ENCODE results near the gene ZFYVE21.

Gene ZFYVE21

GRCh38 chr14:103706551-103707328 is 8.9 kb upstream of the ZFYVE21 start:
- no peak for DNase-seq

GRCh38 chr14:103707329-103708263 is 8.0 kb upstream of the ZFYVE21 start:
- DNase-seq, result no peak

- DNase-seq, result no peak
These were observed 6.8 kb upstream of the ZFYVE21 start for GRCh38 chr14:103708750-103709187.

- DNase-seq, result no peak
These were observed 5.8 kb upstream of the ZFYVE21 start for GRCh38 chr14:103709814-103710213.

- no peak for DNase-seq
These were observed 4.7 kb upstream of the ZFYVE21 start for GRCh38 chr14:103710771-103711377.

- no peak for DNase-seq
These were observed 3.8 kb upstream of the ZFYVE21 start for GRCh38 chr14:103711516-103712431.

GRCh38 chr14:103712633-103713247 is 2.9 kb upstream of the ZFYVE21 start:
- no peak for DNase-seq

- DNase-seq, result no peak
These were observed 2.1 kb upstream of the ZFYVE21 start for GRCh38 chr14:103713304-103714062.

GRCh38 chr14:103714063-103714724 is 1.4 kb upstream of the ZFYVE21 start:
- no peak for DNase-seq

- DNase-seq, result no peak
These were observed 636 bp downstream of the ZFYVE21 start for GRCh38 chr14:103716091-103716801.

- DNase-seq, result no peak
These were observed 1.3 kb downstream of the ZFYVE21 start for GRCh38 chr14:103716899-103717411.

- no peak for DNase-seq
These were observed 3.0 kb downstream of the ZFYVE21 start for GRCh38 chr14:103718572-103718971.

- DNase-seq, result no peak
These were observed 4.1 kb downstream of the ZFYVE21 start for GRCh38 chr14:103719751-103720150.

- no peak for DNase-seq
These were observed 5.9 kb downstream of the ZFYVE21 start for GRCh38 chr14:103721334-103722120.

- DNase-seq, result no peak
These were observed 8.1 kb downstream of the ZFYVE21 start for GRCh38 chr14:103723748-103724081.

- DNase-seq, result no peak
These were observed 8.5 kb downstream of the ZFYVE21 start for GRCh38 chr14:103724116-103724515.

GRCh38 chr14:103725001-103725682 is 9.5 kb downstream of the ZFYVE21 start:
- no peak for DNase-seq

- no peak for DNase-seq
These were observed 10.3 kb downstream of the ZFYVE21 start for GRCh38 chr14:103725739-103726395.

Measured in SHP77 (cell line).